SU-DHL-6 (cell line): ENCODE results near the gene SPDEF.

Source experiments
- CTCF ChIP-seq: fragments of 200-600 bp; sonication (generic); IDR thresholded peaks from one replicate; pipeline ENCODE4 v1.5.1; 2017; ENCODE audit warnings: antibody characterized with exemption, mild to moderate bottlenecking, low read length, moderate library complexity; ENCODE audit not compliant: insufficient read depth, poor library complexity, severe bottlenecking
- EZH2phosphoT487 ChIP-seq: fragments of 200-600 bp; sonication (generic), shearing (Covaris generic); conservative IDR thresholded peaks from 2 replicates; pipeline ENCODE4 v1.6.1; 2018; ENCODE audit warnings: mild to moderate bottlenecking, antibody characterized with exemption, low read length, moderate library complexity, mixed read lengths

- TF ChIP-seq CTCF (peak; percentile 61), EZH2phosphoT487 (no peak)
Observed at GRCh38 chr6:34526992-34527728, 29.0 kb downstream of the SPDEF start.
